Measurements from ENCODE around the gene RASAL1.
"Not testable (repeated sequence)": the region's sequence is repeated elsewhere in the genome, so short reads cannot be mapped to it uniquely, and the experiment has no call there.

Gene RASAL1

GRCh38 chr12:113161415-113162016 lies 26.0 kb upstream of the RASAL1 start:
- no peak for DNase-seq (ENCODE audit: low read depth)

- DNase-seq (ENCODE audit: low read depth) = no peak
These were observed 24.4 kb upstream of the RASAL1 start for GRCh38 chr12:113159937-113160336.

- no peak for DNase-seq (ENCODE audit: low read depth)
These were observed 23.1 kb upstream of the RASAL1 start for GRCh38 chr12:113158439-113159203.

GRCh38 chr12:113157218-113157859 lies 21.8 kb upstream of the RASAL1 start:
- no peak for DNase-seq (ENCODE audit: low read depth)

- DNase-seq (ENCODE audit: low read depth) = no peak
These were observed 20.1 kb upstream of the RASAL1 start for GRCh38 chr12:113155646-113156045.

GRCh38 chr12:113155060-113155459 lies 19.5 kb upstream of the RASAL1 start:
- DNase-seq (ENCODE audit: low read depth) = no peak

- no peak for DNase-seq (ENCODE audit: low read depth)
These were observed 18.9 kb upstream of the RASAL1 start for GRCh38 chr12:113154351-113154973.

- peak; percentile 36 for DNase-seq (ENCODE audit: low read depth)
These were observed 17.6 kb upstream of the RASAL1 start for GRCh38 chr12:113152835-113153814.

- no peak for DNase-seq (ENCODE audit: low read depth)
These were observed 16.8 kb upstream of the RASAL1 start for GRCh38 chr12:113152196-113152834.

- no peak for DNase-seq (ENCODE audit: low read depth)
These were observed 16.1 kb upstream of the RASAL1 start for GRCh38 chr12:113151655-113152054.

GRCh38 chr12:113149361-113150150 lies 14.0 kb upstream of the RASAL1 start, which contains the start of gene CFAP73:
CFAP73 (plus strand) TSS chr12:113149724; CDS start chr12:113149858, 134 bp downstream.
- DNase-seq (ENCODE audit: low read depth) = peak; percentile 67

- no peak for DNase-seq (ENCODE audit: low read depth)
These were observed 11.4 kb upstream of the RASAL1 start for GRCh38 chr12:113146999-113147398.

- DNase-seq (ENCODE audit: low read depth) = no peak
These were observed 10.4 kb upstream of the RASAL1 start for GRCh38 chr12:113145720-113146551.

GRCh38 chr12:113144806-113145205 lies 9.2 kb upstream of the RASAL1 start:
- no peak for DNase-seq (ENCODE audit: low read depth)

GRCh38 chr12:113143959-113144358 lies 8.4 kb upstream of the RASAL1 start:
- DNase-seq (ENCODE audit: low read depth) = no peak

- DNase-seq (ENCODE audit: low read depth) = no peak
These were observed 7.3 kb upstream of the RASAL1 start for GRCh38 chr12:113142886-113143332.

- DNase-seq (ENCODE audit: low read depth) = no peak
These were observed 6.8 kb upstream of the RASAL1 start for GRCh38 chr12:113142173-113142885.

GRCh38 chr12:113141716-113142115 lies 6.2 kb upstream of the RASAL1 start:
- DNase-seq (ENCODE audit: low read depth) = not testable (repeated sequence)
